Measurements from ENCODE around the gene ACOT7. TPM values are rescaled to one million over a fixed set of nuclear protein-coding genes. Genes with fewer than 3 reads are reported as not detected.

ACOT7 gene
- total and polyA plus RNA-seq, 2 donors from 2014 or later = 23.0 to 135 TPM

- Histone ChIP-seq H3K27me3 (ENCODE audit: control insufficient read depth, insufficient read depth, low read length) (no peaks in the 10 kb centered on the region), H3K27ac (ENCODE audit: low read depth in 2 of 2, low read length in 2 of 2) (no peak overlapping the region), H3K9ac (ENCODE audit: low read length in 3 of 3) (no peak overlapping the region), H3K9me3 (ENCODE audit: control insufficient read depth in 2 of 3, insufficient read depth in 1 of 3, low read length in 3 of 3) (no peaks in the 10 kb centered on the region), H3K36me3 (ENCODE audit: control insufficient read depth in 2 of 3, insufficient read depth in 3 of 3, low read length in 3 of 3) (peaks cover 0 to 28% (median 22%) of the 10 kb centered on the region in 3 donors), H3K4me3 (ENCODE audit: low read length in 3 of 3) (no peak overlapping the region), H3K4me1 (ENCODE audit: control insufficient read depth in 2 of 3, insufficient read depth in 2 of 3, low read depth in 1 of 3, low read length in 3 of 3) (peaks cover 0 to 24% (median 6%) of the 10 kb centered on the region in 3 donors)
- DNase-seq (no peak), FAIRE-seq (no peak)
- intact Hi-C loops (cut with DNase I) = no loop called here
- TF ChIP-seq CTCF (IDR thresholded peaks at IDR 0.05; ENCODE audit: borderline replicate concordance, extremely low read depth, insufficient read depth) = no peak
Observed at GRCh38 chr1:6225651-6226050, 167.9 kb downstream of the ACOT7 start.

GRCh38 chr1:6224718-6225117 lies 168.8 kb downstream of the ACOT7 start:
- FAIRE-seq = no peak
- H3K27ac ChIP-seq (ENCODE audit: low read depth in 2 of 2, low read length in 2 of 2) = no peak overlapping the region
- H3K9ac ChIP-seq (ENCODE audit: low read length in 3 of 3) = peak overlapping the region in 1 of 3 donors; percentile 20
- H3K4me1 ChIP-seq (ENCODE audit: control insufficient read depth in 2 of 3, insufficient read depth in 2 of 3, low read depth in 1 of 3, low read length in 3 of 3) = peaks cover 0 to 24% (median 6%) of the 10 kb centered on the region in 3 donors
- H3K27me3 ChIP-seq (ENCODE audit: control insufficient read depth, insufficient read depth, low read length) = no peaks in the 10 kb centered on the region
- no peak overlapping the region for H3K4me3 ChIP-seq (ENCODE audit: low read length in 3 of 3)
- TF ChIP-seq CTCF (IDR thresholded peaks at IDR 0.05; ENCODE audit: borderline replicate concordance, extremely low read depth, insufficient read depth) = no peak
- intact Hi-C loops (cut with DNase I) = no loop called here
- no peak for DNase-seq
- H3K36me3 ChIP-seq (ENCODE audit: control insufficient read depth in 2 of 3, insufficient read depth in 3 of 3, low read length in 3 of 3) = peaks cover 0 to 28% (median 22%) of the 10 kb centered on the region in 3 donors
- H3K9me3 ChIP-seq (ENCODE audit: control insufficient read depth in 2 of 3, insufficient read depth in 1 of 3, low read length in 3 of 3) = no peaks in the 10 kb centered on the region

- no peak for FAIRE-seq
- no peaks in the 10 kb centered on the region for H3K27me3 ChIP-seq (ENCODE audit: control insufficient read depth, insufficient read depth, low read length)
- DNase-seq = no peak
- H3K4me1 ChIP-seq (ENCODE audit: control insufficient read depth in 2 of 3, insufficient read depth in 2 of 3, low read depth in 1 of 3, low read length in 3 of 3) = peaks cover 0 to 24% (median 6%) of the 10 kb centered on the region in 3 donors
- H3K36me3 ChIP-seq (ENCODE audit: control insufficient read depth in 2 of 3, insufficient read depth in 3 of 3, low read length in 3 of 3) = peaks cover 0 to 25% (median 22%) of the 10 kb centered on the region in 3 donors
- peak overlapping the region in 1 of 2 donors; percentile 11 for H3K27ac ChIP-seq (ENCODE audit: low read depth in 2 of 2, low read length in 2 of 2)
- H3K9ac ChIP-seq (ENCODE audit: low read length in 3 of 3) = no peak overlapping the region
- no peaks in the 10 kb centered on the region for H3K9me3 ChIP-seq (ENCODE audit: control insufficient read depth in 2 of 3, insufficient read depth in 1 of 3, low read length in 3 of 3)
- TF ChIP-seq CTCF (IDR thresholded peaks at IDR 0.05; ENCODE audit: borderline replicate concordance, extremely low read depth, insufficient read depth) = no peak
- no peak overlapping the region for H3K4me3 ChIP-seq (ENCODE audit: low read length in 3 of 3)
- intact Hi-C loops (cut with DNase I) = no loop called here
Observed at GRCh38 chr1:6223617-6224016, 169.9 kb downstream of the ACOT7 start.

GRCh38 chr1:6222636-6223035 lies 170.9 kb downstream of the ACOT7 start:
- Histone ChIP-seq H3K4me3 (ENCODE audit: low read length in 3 of 3) (no peak overlapping the region), H3K9me3 (ENCODE audit: control insufficient read depth in 2 of 3, insufficient read depth in 1 of 3, low read length in 3 of 3) (no peaks in the 10 kb centered on the region), H3K36me3 (ENCODE audit: control insufficient read depth in 2 of 3, insufficient read depth in 3 of 3, low read length in 3 of 3) (peaks cover 0 to 25% (median 22%) of the 10 kb centered on the region in 3 donors), H3K9ac (ENCODE audit: low read length in 3 of 3) (no peak overlapping the region), H3K27ac (ENCODE audit: low read depth in 2 of 2, low read length in 2 of 2) (peak overlapping the region in 1 of 2 donors; percentile 43), H3K27me3 (ENCODE audit: control insufficient read depth, insufficient read depth, low read length) (no peaks in the 10 kb centered on the region), H3K4me1 (ENCODE audit: control insufficient read depth in 2 of 3, insufficient read depth in 2 of 3, low read depth in 1 of 3, low read length in 3 of 3) (peaks cover 0 to 24% (median 6%) of the 10 kb centered on the region in 3 donors)
- FAIRE-seq = peak; percentile 46
- TF ChIP-seq CTCF (IDR thresholded peaks at IDR 0.05; ENCODE audit: borderline replicate concordance, extremely low read depth, insufficient read depth) = no peak
- peak in 1 of 5 donors; percentile 75 for DNase-seq
- intact Hi-C loops (cut with DNase I) = no loop called here

Measured in kidney (tissue), 14 donors.